Measurements from ENCODE around the gene HFE.
"Not testable (repeated sequence)": the region's sequence is repeated elsewhere in the genome, so short reads cannot be mapped to it uniquely, and the experiment has no call there.

The HFE gene

GRCh38 chr6:26045928-26046368 lies 41.3 kb upstream of the HFE start:
- H3K4me3 ChIP-seq (ENCODE audit: low read length), result peak overlapping the region; percentile 61
- DNase-seq (ENCODE audit: low read depth), result no peak
- TF ChIP-seq, protein P1, sequence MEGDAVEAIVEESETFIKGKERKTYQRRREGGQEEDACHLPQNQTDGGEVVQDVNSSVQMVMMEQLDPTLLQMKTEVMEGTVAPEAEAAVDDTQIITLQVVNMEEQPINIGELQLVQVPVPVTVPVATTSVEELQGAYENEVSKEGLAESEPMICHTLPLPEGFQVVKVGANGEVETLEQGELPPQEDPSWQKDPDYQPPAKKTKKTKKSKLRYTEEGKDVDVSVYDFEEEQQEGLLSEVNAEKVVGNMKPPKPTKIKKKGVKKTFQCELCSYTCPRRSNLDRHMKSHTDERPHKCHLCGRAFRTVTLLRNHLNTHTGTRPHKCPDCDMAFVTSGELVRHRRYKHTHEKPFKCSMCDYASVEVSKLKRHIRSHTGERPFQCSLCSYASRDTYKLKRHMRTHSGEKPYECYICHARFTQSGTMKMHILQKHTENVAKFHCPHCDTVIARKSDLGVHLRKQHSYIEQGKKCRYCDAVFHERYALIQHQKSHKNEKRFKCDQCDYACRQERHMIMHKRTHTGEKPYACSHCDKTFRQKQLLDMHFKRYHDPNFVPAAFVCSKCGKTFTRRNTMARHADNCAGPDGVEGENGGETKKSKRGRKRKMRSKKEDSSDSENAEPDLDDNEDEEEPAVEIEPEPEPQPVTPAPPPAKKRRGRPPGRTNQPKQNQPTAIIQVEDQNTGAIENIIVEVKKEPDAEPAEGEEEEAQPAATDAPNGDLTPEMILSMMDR (IDR thresholded peaks at IDR 0.05; ENCODE audit: insufficient read depth, low read depth, low read length, missing control alignments), result no peak

DNA sequence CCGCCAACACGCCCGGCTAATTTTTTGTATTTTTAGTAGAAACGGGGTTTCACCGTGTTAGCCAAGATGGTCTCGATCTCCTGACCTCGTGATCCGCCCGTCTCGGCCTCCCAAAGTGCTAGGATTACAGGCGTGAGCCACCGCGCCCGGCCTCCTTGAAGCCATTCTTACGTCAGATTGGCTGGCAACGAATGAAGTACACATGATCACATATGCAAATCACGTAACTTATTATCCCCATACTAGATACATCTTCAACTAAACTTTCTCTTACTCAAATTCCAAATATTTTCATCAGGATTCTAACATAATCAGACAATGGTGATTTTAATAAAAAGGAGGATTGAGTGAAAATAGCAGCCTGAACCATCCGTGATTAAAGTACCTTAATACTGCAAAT lies 39.9 kb upstream of the HFE start:
- H3K4me3 ChIP-seq (ENCODE audit: low read length); DNase-seq (ENCODE audit: low read depth): not testable (repeated sequence)

- no peak for DNase-seq (ENCODE audit: low read depth)
- no peak overlapping the region for H3K4me3 ChIP-seq (ENCODE audit: low read length)
- TF ChIP-seq, protein P1 (IDR thresholded peaks at IDR 0.05; ENCODE audit: insufficient read depth, low read depth, low read length, missing control alignments), result no peak
Observed at GRCh38 chr6:26048590-26048989, 38.6 kb upstream of the HFE start.

DNA sequence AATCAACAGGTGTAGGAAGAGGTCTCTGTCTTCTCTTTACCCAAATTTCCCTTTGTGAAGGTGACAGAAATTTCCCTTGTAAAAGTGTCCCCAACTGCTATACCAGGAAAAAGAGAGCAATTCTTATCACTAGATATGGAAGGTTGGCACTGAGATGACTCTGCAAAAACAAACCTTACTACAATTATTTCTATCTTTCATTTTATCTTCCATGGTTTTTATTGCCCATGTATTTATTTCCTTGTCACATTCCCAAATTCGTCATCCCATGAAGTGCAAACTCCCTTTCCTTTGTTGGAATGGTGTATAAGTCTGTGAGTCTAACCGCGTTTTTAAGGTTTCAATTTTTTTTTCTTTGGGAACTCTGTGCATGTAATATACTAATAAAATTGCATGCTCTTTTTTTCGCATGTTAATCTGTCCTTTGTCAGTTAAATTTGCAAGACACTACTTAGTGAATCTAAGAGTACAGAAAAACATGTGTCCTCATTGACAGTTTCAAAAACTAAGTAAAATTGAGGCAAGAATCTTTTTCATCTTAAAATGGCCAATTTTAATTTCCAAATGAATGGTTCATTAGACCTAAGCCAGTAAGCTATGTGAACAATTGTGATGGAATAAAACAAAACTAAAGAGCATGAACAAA lies 35.4 kb upstream of the HFE start:
- no peak overlapping the region for H3K4me3 ChIP-seq (ENCODE audit: low read length)
- DNase-seq (ENCODE audit: low read depth), result no peak
- TF ChIP-seq, protein P1 (IDR thresholded peaks at IDR 0.05; ENCODE audit: insufficient read depth, low read depth, low read length, missing control alignments), result no peak

DNA sequence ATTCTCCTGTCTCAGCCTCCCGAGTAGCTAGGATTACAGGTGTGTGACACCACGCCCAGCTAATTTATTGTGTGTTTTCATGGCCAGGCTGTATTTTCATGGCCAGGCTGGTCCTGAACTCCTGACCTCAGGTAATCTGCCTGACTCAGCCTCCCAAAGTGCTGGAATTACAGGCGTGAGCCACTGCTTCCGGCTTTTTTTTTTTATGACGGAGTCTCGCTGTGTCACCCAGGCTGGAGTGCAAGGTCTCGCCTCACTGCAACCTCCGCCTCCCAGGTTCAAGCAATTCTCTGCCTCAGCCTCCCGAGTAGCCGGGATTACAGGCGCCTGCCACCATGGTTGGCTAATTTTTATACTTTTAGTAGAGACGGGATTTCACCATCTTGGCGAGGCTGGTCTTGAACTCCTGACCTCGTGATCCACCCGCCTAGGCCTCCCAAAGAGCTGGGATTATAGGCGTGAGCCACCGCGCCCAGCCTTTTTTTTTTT lies 34.4 kb upstream of the HFE start:
- not testable (repeated sequence) for DNase-seq (ENCODE audit: low read depth); H3K4me3 ChIP-seq (ENCODE audit: low read length)

GRCh38 chr6:26053992-26054780 lies 33.0 kb upstream of the HFE start:
- DNase-seq (ENCODE audit: low read depth), result no peak
- H3K4me3 ChIP-seq (ENCODE audit: low read length), result peak overlapping the region; percentile 94
- TF ChIP-seq, protein P1 (IDR thresholded peaks at IDR 0.05; ENCODE audit: insufficient read depth, low read depth, low read length, missing control alignments), result no peak

- peak; percentile 96 for DNase-seq (ENCODE audit: low read depth)
- TF ChIP-seq, protein P1 (IDR thresholded peaks at IDR 0.05; ENCODE audit: insufficient read depth, low read depth, low read length, missing control alignments), result peak; percentile 22
Observed at GRCh38 chr6:26054781-26055718, 32.2 kb upstream of the HFE start.

More at GRCh38 chr6:26054781-26055718, 32.2 kb upstream of the HFE start:
- H3K4me3 ChIP-seq (ENCODE audit: low read length), result peak overlapping the region; percentile 94

All from epithelial cell of esophagus (primary cell).